Astrocyte of the cerebellum (primary cell): ENCODE data around the gene TBC1D22B.

ENCODE experiments used
- DNase-seq: peaks from one replicate; pipeline ENCODE4 v3.0.0-alpha.2; 2011; ENCODE audit warnings: low read depth
- H3K4me3 ChIP-seq: 2 replicates; pipeline ENCODE4 v1.5.1; 2011; ENCODE audit warnings: mild to moderate bottlenecking, low read depth, low read length, moderate library complexity
- CTCF ChIP-seq: IDR thresholded peaks from 2 replicates; pipeline ENCODE4 v1.5.1; 2012; ENCODE audit warnings: low read length, low read depth, moderate library complexity, mild to moderate bottlenecking; ENCODE audit errors: missing control alignments
- in situ Hi-C: cut with HindIII; loops from 2 replicates; pipeline ENCODE4 v1.10.0; 2017; ENCODE audit warnings: low sequenced_read_pairs

TBC1D22B gene

GRCh38 chr6:37369321-37370201 lies 112.0 kb downstream of the TBC1D22B start:
- no peak overlapping the region for H3K4me3 ChIP-seq
- in situ Hi-C loops, result no loop called here
- no peak for TF ChIP-seq CTCF
- no peak for DNase-seq

- no peak for TF ChIP-seq CTCF
- no peak overlapping the region for H3K4me3 ChIP-seq
- in situ Hi-C loops, result no loop called here
- no peak for DNase-seq
These were observed 113.8 kb downstream of the TBC1D22B start for GRCh38 chr6:37371154-37372083.

GRCh38 chr6:37372116-37372515 lies 114.5 kb downstream of the TBC1D22B start:
- no peak overlapping the region for H3K4me3 ChIP-seq
- no peak for TF ChIP-seq CTCF
- in situ Hi-C loops, result no loop called here
- DNase-seq, result no peak

- peak; percentile 9 for DNase-seq
- no peak for TF ChIP-seq CTCF
- in situ Hi-C loops, result no loop called here
- H3K4me3 ChIP-seq, result no peak overlapping the region
These were observed 116.4 kb downstream of the TBC1D22B start for GRCh38 chr6:37373822-37374471.

- no peak for TF ChIP-seq CTCF
- no peak for DNase-seq
- in situ Hi-C loops, result no loop called here
- no peak overlapping the region for H3K4me3 ChIP-seq
These were observed 117.8 kb downstream of the TBC1D22B start for GRCh38 chr6:37375376-37375775.

- H3K4me3 ChIP-seq, result no peak overlapping the region
- no peak for DNase-seq
- in situ Hi-C loops, result no loop called here
- no peak for TF ChIP-seq CTCF
These were observed 118.6 kb downstream of the TBC1D22B start for GRCh38 chr6:37376078-37376743.
